H9 (cell line): ENCODE results near the gene KMT2B. TPM values are rescaled to one million over a fixed set of nuclear protein-coding genes. Genes with fewer than 3 reads are reported as not detected.
A peak's percentile ranks its signal among the peaks of the same experiment; 100 is the strongest.

Experiments used
- DNase-seq: peaks from one replicate; pipeline ENCODE4 v3.0.0-alpha.2; 2017
- H2AFZ ChIP-seq: one replicate; pipeline ENCODE4 v1.6.1; 2013; ENCODE audit warnings: mild to moderate bottlenecking, low read length, control low read depth, moderate library complexity
- H2AK5ac ChIP-seq: 2 replicates; pipeline ENCODE4 v1.6.1; 2013; ENCODE audit warnings: low read length, control low read depth, mixed read lengths; ENCODE audit not compliant: insufficient read length
- H2BK120ac ChIP-seq: one replicate; pipeline ENCODE4 v1.6.1; 2013; ENCODE audit warnings: low read depth, mild to moderate bottlenecking, low read length, control low read depth, inconsistent platforms; ENCODE audit not compliant: poor library complexity, severe bottlenecking
- H2BK12ac ChIP-seq: 2 replicates; pipeline ENCODE4 v1.6.1; 2013; ENCODE audit warnings: low read length, control low read depth, mixed read lengths, low read depth; ENCODE audit not compliant: insufficient read length
- H2BK15ac ChIP-seq: 2 replicates; pipeline ENCODE4 v1.6.1; 2013; ENCODE audit warnings: low read depth, low read length, control low read depth
- H2BK20ac ChIP-seq: one replicate; pipeline ENCODE4 v1.6.1; 2013; ENCODE audit warnings: low read depth, mild to moderate bottlenecking, low read length, control low read depth, inconsistent platforms; ENCODE audit not compliant: poor library complexity, severe bottlenecking
- H2BK5ac ChIP-seq: 2 replicates; pipeline ENCODE4 v1.6.1; 2013; ENCODE audit warnings: low read length, control low read depth, mixed read lengths; ENCODE audit not compliant: insufficient read length
- H3K14ac ChIP-seq: 2 replicates; pipeline ENCODE4 v1.6.1; 2013; ENCODE audit warnings: low read length, control low read depth; ENCODE audit not compliant: insufficient read depth
- H3K18ac ChIP-seq: 2 replicates; pipeline ENCODE4 v1.6.1; 2013; ENCODE audit warnings: low read depth, mild to moderate bottlenecking, mixed read lengths, low read length, control low read depth; ENCODE audit not compliant: insufficient read length
- H3K23ac ChIP-seq: 2 replicates; pipeline ENCODE4 v1.6.1; 2013; ENCODE audit warnings: low read length, control low read depth, mixed read lengths, low read depth; ENCODE audit not compliant: insufficient read length
- H3K23me2 ChIP-seq: 2 replicates; pipeline ENCODE4 v1.6.1; 2013; ENCODE audit warnings: low read depth, mild to moderate bottlenecking, mixed read lengths, low read length, control low read depth; ENCODE audit not compliant: insufficient read length, poor library complexity, severe bottlenecking
- H3K27ac ChIP-seq: 2 replicates; pipeline ENCODE4 v1.5.1; 2013; ENCODE audit warnings: low read length, control low read depth, mixed read lengths, low read depth; ENCODE audit not compliant: insufficient read length
- H3K27me3 ChIP-seq: 2 replicates; pipeline ENCODE4 v1.6.1; 2013; ENCODE audit warnings: low read length, control low read depth, inconsistent platforms; ENCODE audit not compliant: insufficient read depth
- H3K4ac ChIP-seq: 2 replicates; pipeline ENCODE4 v1.6.1; 2013; ENCODE audit warnings: low read depth, mild to moderate bottlenecking, control low read depth, inconsistent platforms, low read length, moderate library complexity
- H3K4me1 ChIP-seq: 2 replicates; pipeline ENCODE4 v1.6.1; 2013; ENCODE audit warnings: low read length, control low read depth, inconsistent platforms; ENCODE audit not compliant: insufficient read depth
- H3K4me2 ChIP-seq: 2 replicates; pipeline ENCODE4 v1.6.1; 2013; ENCODE audit warnings: low read length, control low read depth, mixed read lengths; ENCODE audit not compliant: insufficient read length, insufficient read depth
- H3K56ac ChIP-seq: 2 replicates; pipeline ENCODE4 v1.6.1; 2013; ENCODE audit warnings: low read depth, mild to moderate bottlenecking, mixed read lengths, low read length, control low read depth; ENCODE audit not compliant: insufficient read length
- H3K79me1 ChIP-seq: 2 replicates; pipeline ENCODE4 v1.6.1; 2013; ENCODE audit warnings: low read depth, mild to moderate bottlenecking, moderate library complexity, low read length, control low read depth, inconsistent platforms; ENCODE audit not compliant: insufficient read depth, poor library complexity, severe bottlenecking
- H3K79me2 ChIP-seq: 2 replicates; pipeline ENCODE4 v1.6.1; 2013; ENCODE audit warnings: low read length, control low read depth, inconsistent platforms; ENCODE audit not compliant: insufficient read depth
- H3K9ac ChIP-seq: 2 replicates; pipeline ENCODE4 v1.6.1; 2013; ENCODE audit warnings: low read length, control low read depth, mixed read lengths; ENCODE audit not compliant: insufficient read length; ENCODE audit errors: extremely low read depth
- H3K9me3 ChIP-seq: one replicate; pipeline ENCODE4 v1.6.1; 2013; ENCODE audit warnings: low read depth, low read length, inconsistent platforms; ENCODE audit not compliant: control insufficient read depth
- H3T11ph ChIP-seq: one replicate; pipeline ENCODE4 v1.6.1; 2013; ENCODE audit warnings: mild to moderate bottlenecking, low read length, control low read depth, inconsistent platforms
- H4K20me1 ChIP-seq: one replicate; pipeline ENCODE4 v1.6.1; 2013; ENCODE audit not compliant: control insufficient read depth, insufficient read length, insufficient read depth
- H4K5ac ChIP-seq: 2 replicates; pipeline ENCODE4 v1.6.1; 2013; ENCODE audit warnings: low read depth, mild to moderate bottlenecking, mixed read lengths, low read length, control low read depth; ENCODE audit not compliant: insufficient read length
- H4K8ac ChIP-seq: replicated peaks from 2 replicates; pipeline ENCODE4 v1.6.1; 2013; ENCODE audit warnings: low read length, control low read depth, mixed read lengths, low read depth; ENCODE audit not compliant: insufficient read length
- H4K91ac ChIP-seq: 2 replicates; pipeline ENCODE4 v1.6.1; 2013; ENCODE audit warnings: low read depth, mild to moderate bottlenecking, moderate library complexity, mixed read lengths, low read length, control low read depth; ENCODE audit not compliant: insufficient read length
- H3K27ac Mint-ChIP-seq, 3 experiments: 2 replicates in 2 of 3; 3 replicates in 1 of 3; pipeline ENCODE4 v1.8.0; 2020 to 2021; ENCODE audit warnings: mixed read lengths in 3 of 3, mild to moderate bottlenecking in 1 of 3, moderate library complexity in 1 of 3
- H3K27me3 Mint-ChIP-seq: 2 replicates; pipeline ENCODE4 v1.8.0; 2021; ENCODE audit warnings: low read depth, mild to moderate bottlenecking, moderate library complexity, mixed read lengths
- H3K36me3 Mint-ChIP-seq, 3 experiments: 2 replicates in 2 of 3; 3 replicates in 1 of 3; pipeline ENCODE4 v1.8.0; 2020 to 2021; ENCODE audit warnings: low read depth in 3 of 3, mixed read lengths in 3 of 3; ENCODE audit not compliant: insufficient read depth in 1 of 3
- H3K4me1 Mint-ChIP-seq, 2 experiments: 2 replicates each; pipeline ENCODE4 v1.8.0; 2020; ENCODE audit warnings: mixed read lengths in 2 of 2
- H3K4me3 Mint-ChIP-seq, 2 experiments: 2 replicates in 1 of 2; 3 replicates in 1 of 2; pipeline ENCODE4 v1.8.0; 2020 to 2021; ENCODE audit warnings: mild to moderate bottlenecking in 2 of 2, mixed read lengths in 2 of 2, moderate library complexity in 1 of 2
- H3K9me3 Mint-ChIP-seq, 2 experiments: 2 replicates in 1 of 2; 3 replicates in 1 of 2; pipeline ENCODE4 v1.8.0; 2020; ENCODE audit warnings: mild to moderate bottlenecking in 2 of 2, mixed read lengths in 2 of 2, moderate library complexity in 1 of 2
- WGBS: extraction: QIAGEN DNeasy Blood & Tissue Kit; methylation state at CpG from one replicate; pipeline ENCODE4 v1.1.7; 2013; ENCODE audit warnings: missing lambda C conversion rate, low lambda C conversion rate, mixed read lengths; ENCODE audit not compliant: insufficient read length; ENCODE audit errors: extremely low coverage; 5-methylcytosine and 5-hydroxymethylcytosine counted together
- total RNA-seq: library from RNA; stranded (reverse); gene quantifications from 2 replicates; pipeline ENCODE4 v1.2.1, GENCODE V29; 2021
- TF ChIP-seq, protein P1 (sequence below): fragments of 200-600 bp; sonication (generic); conservative IDR thresholded peaks from 3 replicates; pipeline ENCODE4 v1.8.0; 2021; ENCODE audit warnings: antibody characterized with exemption, mild to moderate bottlenecking

KMT2B gene
- total RNA-seq, 1 experiment from 2014 or later = 47.7 TPM

DNA sequence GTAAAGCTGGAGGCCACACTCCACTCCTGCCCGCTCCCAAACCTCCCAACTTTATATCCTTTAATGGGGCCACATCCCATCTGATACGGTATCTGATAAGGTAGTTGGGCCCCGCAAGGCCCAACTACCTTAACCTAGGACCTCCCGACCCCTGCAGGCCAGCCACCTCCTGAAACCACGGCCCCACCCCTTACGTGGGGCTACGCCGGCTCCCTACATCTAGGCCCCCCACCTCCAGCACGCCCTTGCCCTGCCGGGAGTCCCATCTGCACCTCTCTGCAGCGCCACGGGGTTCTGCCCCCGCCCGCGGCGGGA lies 22.3 kb downstream of the KMT2B start:
- TF ChIP-seq, protein P1, sequence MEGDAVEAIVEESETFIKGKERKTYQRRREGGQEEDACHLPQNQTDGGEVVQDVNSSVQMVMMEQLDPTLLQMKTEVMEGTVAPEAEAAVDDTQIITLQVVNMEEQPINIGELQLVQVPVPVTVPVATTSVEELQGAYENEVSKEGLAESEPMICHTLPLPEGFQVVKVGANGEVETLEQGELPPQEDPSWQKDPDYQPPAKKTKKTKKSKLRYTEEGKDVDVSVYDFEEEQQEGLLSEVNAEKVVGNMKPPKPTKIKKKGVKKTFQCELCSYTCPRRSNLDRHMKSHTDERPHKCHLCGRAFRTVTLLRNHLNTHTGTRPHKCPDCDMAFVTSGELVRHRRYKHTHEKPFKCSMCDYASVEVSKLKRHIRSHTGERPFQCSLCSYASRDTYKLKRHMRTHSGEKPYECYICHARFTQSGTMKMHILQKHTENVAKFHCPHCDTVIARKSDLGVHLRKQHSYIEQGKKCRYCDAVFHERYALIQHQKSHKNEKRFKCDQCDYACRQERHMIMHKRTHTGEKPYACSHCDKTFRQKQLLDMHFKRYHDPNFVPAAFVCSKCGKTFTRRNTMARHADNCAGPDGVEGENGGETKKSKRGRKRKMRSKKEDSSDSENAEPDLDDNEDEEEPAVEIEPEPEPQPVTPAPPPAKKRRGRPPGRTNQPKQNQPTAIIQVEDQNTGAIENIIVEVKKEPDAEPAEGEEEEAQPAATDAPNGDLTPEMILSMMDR = no peak
- Histone ChIP-seq H3K4me1 (no peaks in the 10 kb centered on the region), H2AK5ac (no peak overlapping the region), H2AFZ (no peak overlapping the region), H3K27ac (no peak overlapping the region), H3K9me3 (no peaks in the 10 kb centered on the region), H4K91ac (no peak overlapping the region), H3K23ac (no peak overlapping the region), H3K79me1 (no peaks in the 10 kb centered on the region), H2BK120ac (no peak overlapping the region), H3K18ac (no peak overlapping the region), H3K9ac (no peak overlapping the region), H4K5ac (no peak overlapping the region), H3K4ac (no peak overlapping the region), H3K23me2 (peaks cover 12% of the 10 kb centered on the region), H2BK12ac (no peak overlapping the region), H4K20me1 (no peaks in the 10 kb centered on the region), H2BK5ac (no peak overlapping the region), H3K79me2 (no peaks in the 10 kb centered on the region), H3T11ph (no peak overlapping the region), H4K8ac (no peak overlapping the region), H3K27me3 (no peaks in the 10 kb centered on the region), H3K14ac (no peak overlapping the region), H3K56ac (no peak overlapping the region), H2BK15ac (no peak overlapping the region), H2BK20ac (no peak overlapping the region), H3K4me2 (peak overlapping the region; percentile 58)
- no peak for DNase-seq
- WGBS = no CpG with 5 or more reads among the region's 16 CpGs
- peaks cover 28 to 43% (median 37%) of the 10 kb centered on the region in 3 experiments; a peak in 6 of 7 replicates for H3K36me3 Mint-ChIP-seq
- H3K4me1 Mint-ChIP-seq = peaks cover 11 to 21% of the 10 kb centered on the region in 2 experiments
- H3K27ac Mint-ChIP-seq = no peak overlapping the region
- no peaks in the 10 kb centered on the region for H3K9me3 Mint-ChIP-seq
- peak overlapping the region; percentile 71 to 90 for H3K4me3 Mint-ChIP-seq
- H3K27me3 Mint-ChIP-seq = no peaks in the 10 kb centered on the region
